Thyroid gland (tissue), 4 donors: ENCODE data around the gene ZCCHC3. TPM values are rescaled to one million over a fixed set of nuclear protein-coding genes. Genes with fewer than 3 reads are reported as not detected.

Experiments
- DNase-seq, 2 donors: peaks; one replicate each; pipeline ENCODE4 v3.0.0-alpha.2; 2019
- H3K27ac ChIP-seq, 3 donors: fragments of 200-600 bp; sonication (generic); 1 replicate in 2 of 3; 2 replicates in 1 of 3; pipeline ENCODE4 v1.5.1; 2016 to 2019; ENCODE audit warnings: mild to moderate bottlenecking in 1 of 3, moderate library complexity in 1 of 3
- H3K27me3 ChIP-seq: fragments of 200-600 bp; sonication (generic); one replicate; pipeline ENCODE4 v1.5.1; 2019
- H3K36me3 ChIP-seq, 2 donors: fragments of 200-600 bp; sonication (generic); one replicate each; pipeline ENCODE4 v1.5.1; 2016 to 2019
- H3K4me1 ChIP-seq, 2 donors: fragments of 200-600 bp; sonication (generic); one replicate each; pipeline ENCODE4 v1.5.1; 2017 to 2019
- H3K4me3 ChIP-seq, 3 donors: fragments of 200-600 bp; sonication (generic); replicated peaks in 1 of 3; 1 replicate in 2 of 3; 2 replicates in 1 of 3; pipeline ENCODE4 v1.5.1; 2016; ENCODE audit warnings: mild to moderate bottlenecking in 1 of 3
- H3K9me3 ChIP-seq: fragments of 200-600 bp; sonication (generic); one replicate; pipeline ENCODE4 v1.5.1; 2017
- POLR2A ChIP-seq, 2 donors: fragments of 450-650 bp; IDR thresholded peaks; one replicate each; pipeline ENCODE4 v1.6.1; 2017; ENCODE audit warnings: antibody characterized with exemption in 2 of 2, mild to moderate bottlenecking in 2 of 2, moderate library complexity in 1 of 2
- WGBS, 2 donors: methylation state at CpG; one replicate each; pipeline ENCODE4 v1.1.5; 2017; 5-methylcytosine and 5-hydroxymethylcytosine counted together
- intact Hi-C: fragments of 100-400 bp; cut with DNase I; formaldehyde crosslinking; loops from one replicate; pipeline ENCODE4 v1.15.1; 2023
- total RNA-seq, 4 donors: library from RNA; depleted of rRNA; stranded (reverse); fragments of >200 nt; gene quantifications; one replicate each; pipeline ENCODE4 v1.2.3, GENCODE V29; 2016
- TF ChIP-seq, protein P1 (sequence below), 6 experiments: fragments of 200-600 bp in 3 of 6; fragments of 450-650 bp in 3 of 6; sonication (generic) in 3 of 6; IDR thresholded peaks; one replicate each; pipeline ENCODE4 v1.5.1; 2016 to 2019; ENCODE audit warnings: antibody characterized with exemption in 6 of 6, mild to moderate bottlenecking in 2 of 6, inconsistent platforms in 1 of 6, moderate library complexity in 1 of 6

Gene ZCCHC3
- total RNA-seq, 4 donors from 2014 or later, result 20.2 to 28.4 (median 22.3) TPM

DNA sequence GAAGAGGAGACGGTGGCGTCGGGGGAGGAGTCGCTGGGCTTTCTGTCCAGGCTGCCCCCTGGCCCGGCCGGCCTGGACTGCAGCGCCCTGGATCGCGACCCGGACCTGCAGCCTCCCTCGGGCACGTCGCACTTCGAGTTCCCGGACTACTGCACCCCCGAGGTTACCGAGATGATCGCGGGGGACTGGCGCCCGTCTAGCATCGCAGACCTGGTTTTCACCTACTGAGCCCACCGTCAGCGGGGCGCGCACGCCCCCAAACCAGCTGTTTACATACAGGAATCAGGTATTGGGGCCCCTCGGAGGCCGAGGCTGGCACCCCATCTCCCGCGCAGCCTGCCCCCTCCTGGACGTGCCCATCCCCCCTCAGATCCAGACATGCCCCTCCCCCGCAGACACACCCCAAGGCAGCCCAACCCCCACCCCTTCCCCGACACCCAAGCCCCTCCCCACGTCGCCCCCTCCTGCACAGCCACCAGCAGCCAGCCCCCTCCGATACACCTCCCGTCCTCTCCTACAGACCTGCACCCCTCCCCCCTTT, 29.3 kb downstream of the ZCCHC3 start:
- DNase-seq, result peak; percentile 45 to 60
- 0 to 1% methylated on average over 3 to 25 of the region's 38 CpGs for WGBS, 2 donors
- H3K4me3 ChIP-seq, result peak overlapping the region; percentile 19 to 75 (median 62)
- H3K27ac ChIP-seq, result peak overlapping the region; percentile 88 to 98 (median 91)
- H3K27me3 ChIP-seq, result no peaks in the 10 kb centered on the region
- no peaks in the 10 kb centered on the region for H3K9me3 ChIP-seq
- H3K36me3 ChIP-seq, result no peaks in the 10 kb centered on the region
- H3K4me1 ChIP-seq, result peaks cover 14 to 33% of the 10 kb centered on the region in 2 donors
- TF ChIP-seq POLR2A (IDR thresholded peaks at IDR 0.05), result no peak
- TF ChIP-seq, protein P1, sequence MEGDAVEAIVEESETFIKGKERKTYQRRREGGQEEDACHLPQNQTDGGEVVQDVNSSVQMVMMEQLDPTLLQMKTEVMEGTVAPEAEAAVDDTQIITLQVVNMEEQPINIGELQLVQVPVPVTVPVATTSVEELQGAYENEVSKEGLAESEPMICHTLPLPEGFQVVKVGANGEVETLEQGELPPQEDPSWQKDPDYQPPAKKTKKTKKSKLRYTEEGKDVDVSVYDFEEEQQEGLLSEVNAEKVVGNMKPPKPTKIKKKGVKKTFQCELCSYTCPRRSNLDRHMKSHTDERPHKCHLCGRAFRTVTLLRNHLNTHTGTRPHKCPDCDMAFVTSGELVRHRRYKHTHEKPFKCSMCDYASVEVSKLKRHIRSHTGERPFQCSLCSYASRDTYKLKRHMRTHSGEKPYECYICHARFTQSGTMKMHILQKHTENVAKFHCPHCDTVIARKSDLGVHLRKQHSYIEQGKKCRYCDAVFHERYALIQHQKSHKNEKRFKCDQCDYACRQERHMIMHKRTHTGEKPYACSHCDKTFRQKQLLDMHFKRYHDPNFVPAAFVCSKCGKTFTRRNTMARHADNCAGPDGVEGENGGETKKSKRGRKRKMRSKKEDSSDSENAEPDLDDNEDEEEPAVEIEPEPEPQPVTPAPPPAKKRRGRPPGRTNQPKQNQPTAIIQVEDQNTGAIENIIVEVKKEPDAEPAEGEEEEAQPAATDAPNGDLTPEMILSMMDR (IDR thresholded peaks at IDR 0.05), result no peak
- intact Hi-C loops, result no loop called here

DNA sequence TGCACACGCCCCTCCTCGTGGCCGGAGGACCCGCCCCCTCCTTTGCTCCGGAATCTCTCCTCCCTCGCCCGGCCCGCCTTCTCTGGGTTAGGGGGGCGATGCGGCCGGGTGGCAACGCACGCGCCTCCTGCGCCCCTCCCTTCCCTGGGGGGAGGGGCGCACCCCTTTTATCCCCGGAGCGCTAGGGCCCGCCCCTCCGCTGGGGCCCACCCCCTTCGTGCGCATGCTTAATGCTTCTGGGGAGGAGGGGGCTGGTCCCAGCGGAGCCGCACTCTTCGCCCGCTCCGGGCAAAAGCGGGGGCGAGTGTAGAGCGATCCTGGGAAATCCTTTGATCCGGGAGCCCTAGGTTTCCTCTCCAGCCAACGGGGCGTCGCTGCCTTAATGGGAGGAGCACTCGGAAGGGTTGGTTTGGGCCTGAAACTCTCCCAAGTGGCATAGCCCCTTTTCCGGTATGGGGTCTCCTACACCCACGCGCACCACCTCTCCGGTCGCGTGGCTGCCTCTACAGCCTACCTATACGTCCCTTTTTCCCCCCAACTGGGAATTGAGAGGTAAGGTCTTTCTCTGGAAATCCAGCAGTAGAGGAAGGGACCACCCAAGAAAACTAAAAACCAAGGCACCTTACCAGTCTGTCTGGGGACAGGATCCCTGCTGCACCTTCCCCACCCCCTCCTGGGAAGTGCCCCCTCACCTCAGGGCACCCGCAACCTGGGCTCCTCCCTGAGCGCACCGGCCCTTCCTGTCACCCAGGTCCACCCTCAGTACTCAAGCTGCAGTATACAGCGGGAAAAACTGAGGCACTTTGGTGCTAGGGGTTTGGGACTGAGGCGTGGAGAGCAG, 30.0 kb downstream of the ZCCHC3 start:
- TF ChIP-seq POLR2A (IDR thresholded peaks at IDR 0.05), result peak in 1 of 2 donors; percentile 67
- TF ChIP-seq, protein P1 (IDR thresholded peaks at IDR 0.05), result no peak
- H3K4me3 ChIP-seq, result peak overlapping the region; percentile 6 to 75 (median 62)
- 5 to 7% methylated on average over 5 to 21 of the region's 47 CpGs for WGBS, 2 donors
- peak; percentile 93 for DNase-seq
- intact Hi-C loops, result no loop called here
- peak overlapping the region; percentile 80 to 98 (median 91) for H3K27ac ChIP-seq
- H3K27me3 ChIP-seq, result no peaks in the 10 kb centered on the region
- H3K36me3 ChIP-seq, result no peaks in the 10 kb centered on the region
- no peaks in the 10 kb centered on the region for H3K9me3 ChIP-seq
- peaks cover 14 to 33% of the 10 kb centered on the region in 2 donors for H3K4me1 ChIP-seq

DNA sequence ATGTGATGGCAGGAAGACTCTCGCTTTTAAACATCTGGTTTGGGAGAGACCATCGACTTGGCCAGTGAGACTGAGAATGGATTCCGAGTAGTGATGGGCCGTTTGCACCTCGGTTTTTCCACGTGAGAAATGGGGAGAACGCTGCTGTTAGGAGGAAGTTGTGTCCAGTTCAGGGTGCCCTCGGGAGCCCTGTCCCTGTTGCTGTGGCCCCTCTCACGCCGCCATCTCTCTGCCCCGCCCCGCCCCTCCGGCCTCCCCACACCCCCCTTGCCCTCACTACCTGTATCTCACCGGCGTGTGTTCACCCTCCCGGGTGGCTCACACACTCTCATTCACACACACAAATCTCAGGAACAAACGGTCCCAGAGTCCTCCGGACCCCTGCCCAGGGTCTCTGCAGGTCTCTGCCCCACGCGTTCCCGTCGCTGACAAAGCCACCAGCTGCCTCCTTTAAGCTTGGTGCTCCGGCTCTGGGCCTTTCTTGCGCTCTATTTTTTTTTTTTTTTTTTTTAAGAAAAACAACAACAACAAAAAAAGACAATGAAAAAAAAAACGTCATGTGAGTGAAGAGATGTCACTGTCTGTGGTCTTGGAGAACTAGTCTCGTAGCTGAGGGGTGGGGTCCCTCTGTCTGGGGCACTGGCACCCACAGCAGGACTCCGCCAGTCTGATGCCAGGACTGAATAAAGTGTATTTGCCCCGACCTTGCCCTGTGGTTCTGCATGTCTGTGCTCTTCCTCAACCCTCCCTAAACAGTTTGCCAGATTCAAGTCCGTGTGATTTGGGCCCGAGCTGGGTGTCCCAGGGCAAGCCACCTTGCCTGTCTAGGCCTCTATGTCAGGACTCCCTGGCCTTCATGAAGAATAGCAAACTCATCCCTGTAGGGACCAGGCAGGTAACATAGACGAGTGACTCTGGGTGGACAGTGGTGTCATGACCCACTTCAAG, 30.9 kb downstream of the ZCCHC3 start:
- Histone ChIP-seq H3K4me3 (peak overlapping the region in 2 of 3 donors; percentile 6 to 75), H3K9me3 (no peaks in the 10 kb centered on the region), H3K36me3 (no peaks in the 10 kb centered on the region), H3K27ac (peak overlapping the region; percentile 80 to 98 (median 91)), H3K27me3 (no peaks in the 10 kb centered on the region), H3K4me1 (peaks cover 14 to 33% of the 10 kb centered on the region in 2 donors)
- TF ChIP-seq, protein P1 (IDR thresholded peaks at IDR 0.05), result no peak
- TF ChIP-seq POLR2A (IDR thresholded peaks at IDR 0.05), result no peak
- intact Hi-C loops, result no loop called here
- DNase-seq, result peak; percentile 10 to 17
- WGBS, 2 donors, result 46 to 48% methylated on average over 26 to 29 of the region's 31 CpGs

DNA sequence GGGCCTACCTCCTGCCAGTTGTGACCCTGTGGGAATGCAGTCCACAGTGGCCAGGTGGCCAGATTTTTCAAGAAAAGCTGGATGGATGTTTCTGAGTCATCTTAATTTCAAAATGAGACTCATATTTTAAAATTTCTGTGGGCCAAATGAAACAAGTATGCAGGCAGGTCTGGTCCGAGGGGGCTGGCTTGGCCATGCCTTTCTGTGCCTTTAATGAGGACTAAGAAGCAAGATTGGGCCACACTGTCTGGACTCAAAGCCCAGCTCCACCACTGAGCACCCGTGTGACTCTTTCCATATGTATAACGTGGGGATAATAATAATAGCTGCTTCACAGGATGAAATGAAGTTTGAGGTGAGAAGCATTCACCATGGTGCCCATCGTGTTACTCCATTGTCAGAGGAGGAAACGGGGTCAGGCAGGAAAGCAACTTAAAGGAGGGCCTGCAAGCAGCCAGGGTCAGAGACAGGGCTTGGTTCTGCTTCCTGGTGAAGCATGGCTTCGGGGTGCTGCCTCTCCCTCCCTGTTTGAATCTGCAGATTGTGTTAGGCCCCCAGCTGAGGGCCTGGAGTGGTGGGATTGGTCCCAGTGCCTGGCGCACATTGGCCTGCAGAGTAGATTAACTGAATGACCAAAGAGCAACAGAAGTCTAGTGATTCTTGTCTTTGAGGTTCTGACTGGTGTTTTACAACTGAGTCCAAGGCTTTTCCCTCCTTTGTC, 31.8 kb downstream of the ZCCHC3 start:
- H3K27me3 ChIP-seq, result no peaks in the 10 kb centered on the region
- H3K4me1 ChIP-seq, result peaks cover 14 to 27% of the 10 kb centered on the region in 2 donors
- TF ChIP-seq, protein P1 (IDR thresholded peaks at IDR 0.05), result no peak
- no peak for TF ChIP-seq POLR2A (IDR thresholded peaks at IDR 0.05)
- WGBS, 2 donors, result 57 to 61% methylated on average over 7 of the region's 7 CpGs
- no peaks in the 10 kb centered on the region for H3K36me3 ChIP-seq
- H3K27ac ChIP-seq, result peak overlapping the region in 1 of 3 donors; percentile 17
- no peak for DNase-seq
- H3K9me3 ChIP-seq, result no peaks in the 10 kb centered on the region
- H3K4me3 ChIP-seq, result no peak overlapping the region
- intact Hi-C loops, result no loop called here
